Duodenal mucosa (tissue), 2 donors: ENCODE data around the gene STAG3.
"Not testable (repeated sequence)": the region's sequence is repeated elsewhere in the genome, so short reads cannot be mapped to it uniquely, and the experiment has no call there.

Source experiments
- H3K27ac ChIP-seq: one replicate; pipeline ENCODE4 v1.7.0; 2013; ENCODE audit warnings: low read depth, low read length
- H3K27me3 ChIP-seq, 2 donors: one replicate each; pipeline ENCODE4 v1.7.0; 2013; ENCODE audit warnings: low read length in 2 of 2, control low read depth in 1 of 2; ENCODE audit not compliant: insufficient read depth in 2 of 2, control insufficient read depth in 1 of 2
- H3K36me3 ChIP-seq, 2 donors: one replicate each; pipeline ENCODE4 v1.7.0; 2013; ENCODE audit warnings: low read length in 2 of 2, control low read depth in 1 of 2; ENCODE audit not compliant: insufficient read depth in 2 of 2, control insufficient read depth in 1 of 2
- H3K4me1 ChIP-seq, 2 donors: one replicate each; pipeline ENCODE4 v1.7.0; 2013; ENCODE audit warnings: low read length in 2 of 2, control low read depth in 1 of 2; ENCODE audit not compliant: insufficient read depth in 2 of 2, control insufficient read depth in 1 of 2
- H3K4me3 ChIP-seq, 2 donors: one replicate each; pipeline ENCODE4 v1.7.0; 2013; ENCODE audit warnings: low read length in 2 of 2, low read depth in 1 of 2
- H3K9ac ChIP-seq, 2 donors: one replicate each; pipeline ENCODE4 v1.7.0; 2013; ENCODE audit warnings: low read length in 2 of 2, low read depth in 1 of 2
- H3K9me3 ChIP-seq, 2 donors: one replicate each; pipeline ENCODE4 v1.7.0; 2013; ENCODE audit warnings: low read length in 2 of 2, control low read depth in 1 of 2; ENCODE audit not compliant: control insufficient read depth in 1 of 2

STAG3 gene

DNA sequence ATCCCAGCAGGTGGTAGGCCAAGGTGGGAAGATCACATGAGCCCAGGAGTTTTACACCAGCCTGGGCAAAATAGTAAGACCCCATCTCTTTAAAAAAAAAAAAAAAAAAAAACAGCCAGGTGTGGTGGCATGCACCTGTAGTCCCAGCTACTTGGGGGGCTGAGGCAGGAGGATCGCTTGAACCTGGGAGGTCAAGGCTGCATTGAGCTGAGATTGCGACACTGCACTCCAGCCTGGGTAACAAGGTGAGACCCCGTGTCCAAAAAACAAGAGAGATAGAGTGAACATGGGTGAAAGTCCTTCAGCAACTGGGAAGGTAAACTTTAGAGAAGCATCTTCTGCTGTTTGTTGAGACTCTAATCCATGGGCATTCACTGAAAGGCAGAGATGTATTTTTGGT is 35.3 kb upstream of the STAG3 start:
- no peak overlapping the region for H3K9ac ChIP-seq
- no peaks in the 10 kb centered on the region for H3K36me3 ChIP-seq
- no peak overlapping the region for H3K27ac ChIP-seq
- no peaks in the 10 kb centered on the region for H3K27me3 ChIP-seq
- H3K4me3 ChIP-seq, result no peak overlapping the region
- peaks cover 14 to 16% of the 10 kb centered on the region in 2 donors for H3K4me1 ChIP-seq
- no peaks in the 10 kb centered on the region for H3K9me3 ChIP-seq

DNA sequence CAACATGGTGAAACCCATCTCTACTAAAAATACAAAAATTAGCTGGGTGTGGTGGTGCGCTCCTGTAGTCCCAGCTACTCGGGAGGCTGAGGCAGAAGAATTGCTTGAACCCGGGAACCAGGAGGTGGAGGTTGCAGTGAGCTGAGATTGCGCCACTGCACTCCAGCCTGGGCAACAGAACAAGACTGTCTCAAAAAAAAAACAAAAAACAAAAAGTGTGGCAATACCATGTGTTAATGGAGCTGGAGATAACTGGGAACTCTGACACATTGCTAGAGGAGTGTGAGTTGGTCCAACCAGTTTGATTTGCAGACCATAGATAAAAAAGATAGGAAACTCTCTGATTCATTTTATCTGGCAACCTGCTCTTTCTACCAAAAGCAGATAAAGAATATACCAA is 31.4 kb upstream of the STAG3 start:
- H3K36me3 ChIP-seq, H3K4me3 ChIP-seq, H3K27ac ChIP-seq, H3K27me3 ChIP-seq, H3K9me3 ChIP-seq, H3K9ac ChIP-seq: not testable (repeated sequence)
- peaks cover 11 to 19% of the 10 kb centered on the region in 2 donors for H3K4me1 ChIP-seq

DNA sequence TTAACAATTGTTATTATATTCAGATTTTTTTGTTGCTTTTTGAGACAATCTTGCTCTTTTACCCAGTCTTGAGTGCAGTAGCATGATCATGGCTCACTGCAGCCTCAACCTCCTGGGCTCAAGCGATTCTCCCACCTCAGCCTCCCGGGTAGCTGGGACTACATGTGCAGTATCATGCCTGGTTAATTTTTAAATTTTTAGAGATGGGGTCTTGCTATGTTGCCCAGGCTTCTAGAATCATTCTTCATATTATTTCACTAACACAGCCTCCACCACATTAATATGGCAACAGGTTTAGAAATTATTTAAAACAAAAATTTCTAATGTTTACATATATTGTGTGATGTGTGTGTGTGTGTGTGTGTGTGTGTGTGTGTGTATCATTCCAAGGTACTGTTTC is 30.4 kb upstream of the STAG3 start:
- H3K4me3 ChIP-seq, result no peak overlapping the region
- H3K36me3 ChIP-seq, result no peaks in the 10 kb centered on the region
- no peak overlapping the region for H3K9ac ChIP-seq
- H3K4me1 ChIP-seq, result peaks cover 7 to 13% of the 10 kb centered on the region in 2 donors
- no peaks in the 10 kb centered on the region for H3K9me3 ChIP-seq
- H3K27me3 ChIP-seq, result no peaks in the 10 kb centered on the region
- H3K27ac ChIP-seq, result no peak overlapping the region

DNA sequence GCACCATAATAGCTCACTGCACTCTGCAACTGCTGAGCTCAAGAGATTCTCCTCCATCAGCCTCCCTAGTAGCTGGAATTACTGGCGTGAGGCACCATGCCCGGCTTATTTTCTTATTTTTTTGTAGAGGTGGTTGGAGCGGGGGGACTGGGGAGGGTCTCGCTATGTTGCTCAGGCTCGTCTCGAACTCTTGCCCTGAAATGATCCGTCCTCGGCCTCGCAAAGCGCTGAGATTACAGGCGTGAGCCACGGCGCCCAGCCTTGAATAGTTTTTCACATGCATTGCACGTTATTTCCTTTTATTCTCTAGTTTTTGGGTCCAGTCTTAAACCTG is 29.5 kb upstream of the STAG3 start:
- Histone ChIP-seq H3K27ac (peak overlapping the region; percentile 55), H3K4me3 (peak overlapping the region; percentile 78 to 96), H3K4me1 (peaks cover 9 to 16% of the 10 kb centered on the region in 2 donors), H3K9ac (peak overlapping the region; percentile 82 to 95), H3K27me3 (no peaks in the 10 kb centered on the region), H3K9me3 (no peaks in the 10 kb centered on the region), H3K36me3 (no peaks in the 10 kb centered on the region)

DNA sequence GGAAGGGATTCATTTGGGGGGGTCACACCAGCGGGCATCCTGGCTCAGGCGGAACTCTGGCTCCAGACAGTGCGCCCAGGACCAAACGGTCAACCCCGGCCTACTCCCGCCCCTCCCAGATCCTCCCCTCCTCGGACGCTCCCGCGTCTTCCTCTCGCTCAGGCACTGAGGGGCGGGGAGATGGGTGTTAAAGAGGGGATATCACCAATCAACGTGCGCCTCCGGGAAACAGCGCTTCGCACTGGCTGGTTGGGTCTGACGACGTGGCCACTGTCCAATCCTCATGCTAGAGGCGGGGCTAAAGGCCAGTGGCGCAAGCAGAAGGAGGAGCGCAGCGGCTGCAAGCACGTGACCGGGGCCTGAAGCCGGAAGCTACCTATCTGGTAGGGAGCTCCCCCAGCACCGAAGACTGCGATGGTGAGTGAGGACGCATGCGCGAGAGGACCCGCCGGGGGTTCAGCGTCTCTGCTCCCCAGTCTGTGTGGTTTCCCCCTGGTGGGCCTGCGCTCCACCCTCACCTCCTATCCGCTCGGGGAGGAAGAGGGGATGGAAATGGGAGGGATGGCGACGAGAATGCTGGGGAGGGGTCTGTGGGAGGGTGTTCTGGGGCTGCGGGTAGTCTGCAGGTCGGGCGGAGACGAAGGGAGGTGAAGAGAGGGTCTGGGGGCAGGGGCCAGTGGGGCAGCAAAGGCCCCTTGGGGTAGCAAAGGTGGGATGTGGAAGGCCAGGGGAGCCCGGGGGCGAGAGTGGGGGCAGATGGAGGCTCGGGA is 29.0 kb upstream of the STAG3 start, which contains the start of gene LAMTOR4:
Gene LAMTOR4 (plus strand): TSS at position 360 of the 770 bp plus-strand sequence. CDS start 55 bp downstream, at position 415.
- peaks cover 15 to 21% of the 10 kb centered on the region in 2 donors for H3K4me1 ChIP-seq

DNA sequence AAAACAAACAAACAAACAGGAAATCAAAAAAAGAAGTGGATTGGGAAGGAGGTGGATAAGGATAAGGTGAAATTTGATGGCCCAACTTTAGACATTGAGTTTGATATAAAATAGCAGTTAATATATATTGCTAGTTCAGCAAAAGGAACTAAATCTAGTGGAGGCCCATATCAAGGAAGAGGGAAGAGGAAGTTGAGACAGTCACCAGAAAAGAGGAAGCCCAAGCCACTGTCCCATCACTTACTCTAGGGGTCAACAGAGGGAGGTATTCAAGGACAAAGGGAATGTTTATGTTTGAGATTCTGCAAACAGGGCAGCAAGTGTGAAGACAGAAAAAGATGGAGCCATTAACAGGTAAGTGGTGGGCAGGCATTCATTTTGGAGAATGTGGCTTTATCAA is 25.3 kb upstream of the STAG3 start:
- Histone ChIP-seq H3K4me3 (no peak overlapping the region), H3K36me3 (peaks cover 5 to 22% of the 10 kb centered on the region in 2 donors), H3K4me1 (peaks cover 46 to 55% of the 10 kb centered on the region in 2 donors), H3K9ac (no peak overlapping the region), H3K27me3 (no peaks in the 10 kb centered on the region), H3K27ac (no peak overlapping the region), H3K9me3 (no peaks in the 10 kb centered on the region)

More for the DNA sequence above, 29.0 kb upstream of the STAG3 start, which contains the start of gene LAMTOR4:
- H3K4me3 ChIP-seq, result peak within 1 kb of the TSS; percentile 92 to 96
- peak within 1 kb of the TSS; percentile 75 for H3K27ac ChIP-seq
- H3K9me3 ChIP-seq, result no peaks in the 10 kb centered on the region
- H3K36me3 ChIP-seq, result no peaks in the 10 kb centered on the region
- no peaks in the 10 kb centered on the region for H3K27me3 ChIP-seq
- H3K9ac ChIP-seq, result peak within 1 kb of the TSS; percentile 95 to 96

DNA sequence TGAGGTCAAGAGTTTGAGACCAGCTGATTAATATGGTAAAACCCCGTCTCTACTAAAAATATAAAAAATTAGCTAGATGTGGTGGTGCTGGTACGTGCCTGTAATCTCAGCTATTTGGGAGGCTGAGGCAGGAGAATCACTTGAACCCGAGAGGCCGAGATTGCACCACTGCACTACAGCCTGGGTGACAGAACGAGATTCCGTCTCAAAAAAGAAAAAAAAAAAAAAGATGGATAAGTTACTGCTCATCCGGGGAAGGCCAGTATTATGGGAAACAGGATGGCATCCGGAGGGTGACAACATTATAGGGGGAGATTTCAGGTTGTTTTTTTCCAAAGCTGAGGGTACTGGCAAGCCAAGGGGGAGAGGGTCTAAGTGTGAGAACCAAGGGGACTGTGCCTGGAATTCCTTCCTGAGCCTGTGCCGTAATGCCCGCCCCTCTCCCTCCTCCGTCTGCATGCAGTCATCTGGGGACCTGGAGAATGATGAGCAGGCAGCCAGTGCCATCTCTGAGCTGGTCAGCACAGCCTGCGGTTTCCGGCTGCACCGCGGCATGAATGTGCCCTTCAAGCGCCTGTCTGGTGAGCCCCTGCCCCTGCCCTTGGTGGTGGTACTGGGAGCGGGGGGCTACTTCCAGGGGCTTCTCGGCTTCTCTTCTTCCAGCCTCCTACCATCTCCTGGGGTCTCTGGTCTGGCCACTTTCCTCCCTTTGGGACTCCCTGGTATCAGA is 24.6 kb upstream of the STAG3 start:
- Histone ChIP-seq H3K4me1 (peaks cover 51 to 59% of the 10 kb centered on the region in 2 donors), H3K27ac (no peak overlapping the region), H3K9ac (no peak overlapping the region), H3K36me3 (peaks cover 5 to 22% of the 10 kb centered on the region in 2 donors), H3K27me3 (no peaks in the 10 kb centered on the region), H3K9me3 (no peaks in the 10 kb centered on the region), H3K4me3 (peak overlapping the region in 1 of 2 donors; percentile 8)

DNA sequence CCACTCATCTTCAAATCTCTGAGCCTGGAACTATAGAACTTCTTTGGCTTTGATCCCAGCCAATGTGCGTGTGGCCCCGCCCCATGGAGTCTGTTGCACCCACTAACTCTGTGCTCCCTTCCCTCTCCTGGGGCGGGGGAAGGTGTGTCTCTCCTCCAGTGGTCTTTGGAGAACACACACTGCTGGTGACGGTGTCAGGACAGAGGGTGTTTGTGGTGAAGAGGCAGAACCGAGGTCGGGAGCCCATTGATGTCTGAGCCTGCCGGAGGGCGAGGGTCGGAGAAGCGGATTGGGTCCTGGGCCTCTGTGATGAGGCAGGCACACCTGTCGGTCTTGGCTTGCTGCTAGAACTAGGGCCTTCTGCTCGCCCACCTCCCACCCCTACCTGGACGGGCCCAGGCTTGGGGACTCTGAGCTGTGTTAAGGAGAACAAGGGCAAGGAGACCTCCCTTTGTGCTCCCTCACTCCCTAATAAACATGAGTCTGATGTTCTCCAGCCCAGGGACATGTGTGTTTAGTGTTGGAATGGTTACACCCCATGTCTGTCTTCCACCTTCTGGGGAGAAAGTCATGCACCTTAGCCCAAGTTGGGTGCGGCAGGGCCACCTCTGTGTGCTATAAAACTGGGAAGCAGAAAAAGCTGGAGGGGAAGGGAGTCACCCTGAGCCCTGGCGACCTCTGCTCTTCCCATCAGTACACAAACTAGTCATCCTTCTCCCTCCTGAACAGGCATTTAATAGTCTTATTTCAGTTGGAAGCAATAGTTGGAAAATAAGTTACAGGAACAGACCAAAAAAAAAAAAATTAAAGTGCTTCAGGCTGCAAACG is 23.8 kb upstream of the STAG3 start:
- H3K9me3 ChIP-seq, result no peaks in the 10 kb centered on the region
- H3K27me3 ChIP-seq, result no peaks in the 10 kb centered on the region
- peak overlapping the region; percentile 75 for H3K27ac ChIP-seq
- peaks cover 52 to 55% of the 10 kb centered on the region in 2 donors for H3K4me1 ChIP-seq
- H3K4me3 ChIP-seq, result peak overlapping the region in 1 of 2 donors; percentile 39
- H3K9ac ChIP-seq, result peak overlapping the region in 1 of 2 donors; percentile 32
- H3K36me3 ChIP-seq, result peaks cover 5 to 22% of the 10 kb centered on the region in 2 donors

DNA sequence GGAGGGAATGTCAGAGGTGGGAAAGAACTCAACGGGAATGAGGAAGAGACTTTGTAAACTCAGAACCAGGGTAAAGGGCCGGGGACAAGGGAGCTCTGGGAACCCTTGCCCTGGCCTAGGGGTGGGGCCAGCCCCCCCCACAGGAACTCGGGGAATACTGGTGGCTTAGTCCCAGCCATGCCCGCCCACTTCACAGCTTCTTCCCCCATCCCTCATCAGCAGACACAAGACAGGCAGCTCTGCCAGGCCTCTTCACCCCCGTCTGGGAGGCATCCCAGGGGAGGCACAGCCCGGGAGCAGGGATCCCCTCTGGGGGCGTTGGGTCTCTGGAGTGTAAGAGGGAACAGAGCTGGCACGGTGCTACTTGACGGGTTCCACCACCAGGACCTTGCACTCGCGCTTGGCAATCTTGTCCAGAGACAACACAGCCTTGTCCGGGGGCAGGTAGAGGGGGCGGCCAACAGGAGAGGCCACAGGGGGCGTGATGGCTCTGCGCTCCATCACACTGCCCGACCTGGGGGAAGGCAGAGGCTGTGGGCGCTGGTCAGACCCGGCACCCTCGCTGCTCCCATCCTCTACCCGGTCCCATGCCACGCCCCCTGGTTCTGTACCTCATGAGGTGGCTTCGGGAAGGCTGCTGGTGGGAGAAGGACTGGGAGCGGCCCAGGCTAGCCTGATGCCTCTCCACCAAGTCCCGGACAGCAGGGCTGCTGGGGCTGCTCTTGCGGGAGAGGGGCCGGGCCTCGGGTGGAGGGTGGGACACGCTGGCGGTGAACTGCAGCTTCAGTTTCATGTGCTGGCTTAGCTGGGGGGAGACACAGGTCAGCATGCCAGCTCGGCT is 22.8 kb upstream of the STAG3 start:
- Histone ChIP-seq H3K27ac (peak overlapping the region; percentile 42), H3K4me3 (no peak overlapping the region), H3K9me3 (no peaks in the 10 kb centered on the region), H3K36me3 (peaks cover 5 to 22% of the 10 kb centered on the region in 2 donors), H3K9ac (peak overlapping the region in 1 of 2 donors; percentile 18), H3K4me1 (peaks cover 49 to 54% of the 10 kb centered on the region in 2 donors), H3K27me3 (no peaks in the 10 kb centered on the region)
